Lower leg skin (tissue), 4 donors: ENCODE data around the gene AGPAT2. TPM values are rescaled to one million over a fixed set of nuclear protein-coding genes. Genes with fewer than 3 reads are reported as not detected.

Experiments
- DNase-seq, 2 donors: peaks; one replicate each; pipeline ENCODE4 v3.0.0-alpha.2; 2019; ENCODE audit warnings: low spot score in 2 of 2
- H3K4me3 ChIP-seq: fragments of 200-600 bp; sonication (generic); 2 replicates; pipeline ENCODE4 v1.5.1; 2017; ENCODE audit warnings: mild to moderate bottlenecking, low read depth; ENCODE audit not compliant: poor library complexity, severe bottlenecking
- POLR2A ChIP-seq, 2 donors: fragments of 450-650 bp; IDR thresholded peaks; one replicate each; pipeline ENCODE4 v1.6.1; 2016 to 2017; ENCODE audit warnings: antibody characterized with exemption in 2 of 2, mild to moderate bottlenecking in 1 of 2, moderate library complexity in 1 of 2
- WGBS, 2 donors: methylation state at CpG; one replicate each; pipeline ENCODE4 v1.1.5; 2018; 5-methylcytosine and 5-hydroxymethylcytosine counted together
- intact Hi-C: fragments of 100-400 bp; cut with DNase I; formaldehyde crosslinking; loops from one replicate; pipeline ENCODE4 v1.15.0; 2023; ENCODE audit warnings: low total_unique reads
- total RNA-seq, 4 donors: library from RNA; depleted of rRNA; stranded (reverse); fragments of >200 nt; gene quantifications; one replicate each; pipeline ENCODE4 v1.1.0, GENCODE V29; 2016
- TF ChIP-seq, protein P1 (sequence below), 3 donors: fragments of 450-650 bp; IDR thresholded peaks; one replicate each; pipeline ENCODE4 v1.5.1; 2016; ENCODE audit warnings: antibody characterized with exemption in 3 of 3, mild to moderate bottlenecking in 3 of 3, moderate library complexity in 2 of 3

The AGPAT2 gene
- total RNA-seq, 4 donors from 2014 or later: 52.4 to 77.7 (median 63.5) TPM

- 74 to 84% methylated on average over 8 to 23 of the region's 31 CpGs for WGBS, 2 donors
- no peak for TF ChIP-seq POLR2A (IDR thresholded peaks at IDR 0.05)
- TF ChIP-seq, protein P1, sequence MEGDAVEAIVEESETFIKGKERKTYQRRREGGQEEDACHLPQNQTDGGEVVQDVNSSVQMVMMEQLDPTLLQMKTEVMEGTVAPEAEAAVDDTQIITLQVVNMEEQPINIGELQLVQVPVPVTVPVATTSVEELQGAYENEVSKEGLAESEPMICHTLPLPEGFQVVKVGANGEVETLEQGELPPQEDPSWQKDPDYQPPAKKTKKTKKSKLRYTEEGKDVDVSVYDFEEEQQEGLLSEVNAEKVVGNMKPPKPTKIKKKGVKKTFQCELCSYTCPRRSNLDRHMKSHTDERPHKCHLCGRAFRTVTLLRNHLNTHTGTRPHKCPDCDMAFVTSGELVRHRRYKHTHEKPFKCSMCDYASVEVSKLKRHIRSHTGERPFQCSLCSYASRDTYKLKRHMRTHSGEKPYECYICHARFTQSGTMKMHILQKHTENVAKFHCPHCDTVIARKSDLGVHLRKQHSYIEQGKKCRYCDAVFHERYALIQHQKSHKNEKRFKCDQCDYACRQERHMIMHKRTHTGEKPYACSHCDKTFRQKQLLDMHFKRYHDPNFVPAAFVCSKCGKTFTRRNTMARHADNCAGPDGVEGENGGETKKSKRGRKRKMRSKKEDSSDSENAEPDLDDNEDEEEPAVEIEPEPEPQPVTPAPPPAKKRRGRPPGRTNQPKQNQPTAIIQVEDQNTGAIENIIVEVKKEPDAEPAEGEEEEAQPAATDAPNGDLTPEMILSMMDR (IDR thresholded peaks at IDR 0.05): no peak
- intact Hi-C loops: no loop called here
- H3K4me3 ChIP-seq: no peak overlapping the region
- peak in 1 of 2 donors; percentile 86 for DNase-seq
Observed at GRCh38 chr9:136722093-136722968, 35.1 kb upstream of the AGPAT2 start.

- 48 to 52% methylated on average over 23 to 30 of the region's 30 CpGs for WGBS, 2 donors
- no peak for DNase-seq
- H3K4me3 ChIP-seq: no peak overlapping the region
- no peak for TF ChIP-seq POLR2A (IDR thresholded peaks at IDR 0.05)
- TF ChIP-seq, protein P1 (IDR thresholded peaks at IDR 0.05): no peak
- intact Hi-C loops: no loop called here
Observed at GRCh38 chr9:136721339-136722092, 34.3 kb upstream of the AGPAT2 start.

GRCh38 chr9:136720898-136721338, 33.7 kb upstream of the AGPAT2 start:
- DNase-seq: no peak
- intact Hi-C loops: no loop called here
- no peak overlapping the region for H3K4me3 ChIP-seq
- TF ChIP-seq, protein P1 (IDR thresholded peaks at IDR 0.05): no peak
- no peak for TF ChIP-seq POLR2A (IDR thresholded peaks at IDR 0.05)
- WGBS, 2 donors: 62 to 68% methylated on average over 5 to 10 of the region's 11 CpGs

GRCh38 chr9:136720251-136720897, 33.1 kb upstream of the AGPAT2 start:
- WGBS, 2 donors: 26 to 50% methylated on average over 10 to 15 of the region's 20 CpGs
- intact Hi-C loops: no loop called here
- no peak for TF ChIP-seq POLR2A (IDR thresholded peaks at IDR 0.05)
- TF ChIP-seq, protein P1 (IDR thresholded peaks at IDR 0.05): no peak
- H3K4me3 ChIP-seq: no peak overlapping the region
- peak in 1 of 2 donors; percentile 85 for DNase-seq

DNA sequence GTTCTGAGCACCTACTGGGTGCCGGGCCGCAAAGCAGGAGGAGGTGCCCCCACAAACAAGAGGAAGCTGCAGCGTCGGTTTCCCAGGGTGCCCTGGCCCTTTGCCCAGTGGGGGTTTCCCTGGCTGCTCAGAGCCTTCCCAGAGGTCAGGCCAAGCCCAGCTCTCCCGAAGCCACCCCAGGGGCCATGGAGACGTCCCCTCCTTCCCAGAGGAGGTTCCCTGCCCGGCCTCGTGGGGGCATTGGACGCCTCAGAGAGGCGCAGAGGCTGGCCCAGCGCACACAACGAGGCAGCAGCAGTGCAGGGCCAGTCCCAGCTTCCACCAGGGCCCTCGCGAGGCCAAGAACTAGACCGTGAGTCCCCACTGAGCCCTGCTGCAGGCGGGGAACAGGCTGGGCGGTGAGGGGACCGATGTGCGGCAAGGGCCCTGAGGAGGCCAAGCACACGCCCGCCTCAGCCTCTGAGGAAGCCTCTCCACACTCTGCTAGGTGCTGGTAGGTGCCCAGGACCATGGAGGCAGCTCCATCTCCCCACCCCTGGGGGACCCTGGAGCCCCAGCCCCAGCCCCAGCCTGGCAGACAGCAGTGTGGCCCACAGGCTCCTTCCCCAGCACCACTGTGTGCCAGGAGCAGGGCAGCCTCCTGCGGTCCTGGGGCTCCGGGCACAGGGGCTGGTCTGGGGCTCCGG, 32.1 kb upstream of the AGPAT2 start:
- 54 to 61% methylated on average over 6 to 9 of the region's 24 CpGs for WGBS, 2 donors
- no peak for TF ChIP-seq POLR2A (IDR thresholded peaks at IDR 0.05)
- TF ChIP-seq, protein P1 (IDR thresholded peaks at IDR 0.05): no peak
- H3K4me3 ChIP-seq: no peak overlapping the region
- DNase-seq: no peak
- intact Hi-C loops: no loop called here
